HL-60/S4 treated with phorbol 12-myristate 13-acetate at 8.2 ng/mL for 4 days and 3 days (cell line): ENCODE measurements around the gene DRGX.

Experiments used
- in situ Hi-C: fragments of 300-500 bp; cut with MboI; formaldehyde crosslinking; loops from 2 replicates; pipeline ENCODE4 v1.15.0; 2022; ENCODE audit warnings: low sequenced_read_pairs

DRGX gene

GRCh38 chr10:49322371-49323170 is 73.3 kb downstream of the DRGX start:
- in situ Hi-C loops, result no loop called here

DNA sequence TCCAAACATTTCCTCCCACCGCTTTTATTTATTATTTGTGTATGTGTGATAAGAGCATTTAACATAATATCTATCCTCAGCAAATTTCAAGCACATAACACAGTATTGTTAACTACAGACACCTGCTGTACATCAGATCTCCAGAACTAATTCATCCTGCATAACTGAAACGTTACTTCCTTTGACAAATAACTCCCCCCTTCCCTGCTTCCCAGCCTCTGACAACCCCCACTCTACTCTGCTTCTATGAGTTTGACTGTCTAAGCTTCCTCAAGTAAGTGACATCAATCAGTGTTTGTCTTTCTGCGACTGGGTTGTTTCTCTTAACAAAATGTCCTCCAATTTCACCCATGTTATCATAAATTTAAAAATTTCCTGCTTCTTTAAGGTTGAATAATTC is 74.9 kb downstream of the DRGX start:
- in situ Hi-C loops, result no loop called here

DNA sequence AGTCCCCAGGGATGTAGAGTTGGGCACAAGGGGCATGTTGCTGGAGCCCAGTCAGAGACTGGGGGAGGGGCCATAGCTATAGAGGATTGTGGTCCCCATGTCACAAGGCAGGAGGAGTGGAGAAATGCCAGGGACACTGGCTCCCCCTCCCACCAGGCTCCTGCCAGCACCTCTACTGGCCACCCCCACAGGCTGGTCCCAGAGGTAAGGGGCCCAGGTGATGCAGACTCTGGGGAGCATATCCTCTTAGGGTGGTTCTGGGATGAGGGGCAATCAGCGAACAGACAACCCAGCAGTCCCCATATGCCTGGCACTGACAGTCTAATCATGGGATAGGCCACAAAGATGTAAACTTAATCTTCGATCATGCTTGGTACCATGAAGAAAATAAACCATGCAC is 75.7 kb downstream of the DRGX start:
- in situ Hi-C loops, result no loop called here

DNA sequence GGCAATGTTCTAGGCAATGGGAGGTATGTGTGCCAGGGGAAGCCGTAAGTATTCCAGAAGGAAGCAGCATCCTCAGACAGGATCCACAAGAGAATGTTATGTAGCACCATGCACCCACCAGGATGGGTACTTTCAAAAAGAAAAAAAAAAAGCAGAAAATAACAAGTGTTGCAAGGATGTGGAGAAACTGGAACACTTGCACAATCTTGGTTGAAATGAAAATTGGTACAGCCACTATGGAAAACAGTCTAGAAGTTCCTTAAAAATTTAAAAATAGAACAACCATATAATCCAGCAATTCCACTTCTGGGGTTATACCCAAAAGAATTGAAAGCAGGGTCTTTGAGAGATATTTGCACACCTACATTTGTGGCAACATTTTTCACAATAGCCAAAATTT is 76.7 kb downstream of the DRGX start:
- in situ Hi-C loops, result no loop called here

- in situ Hi-C loops, result no loop called here
Measured at GRCh38 chr10:49318755-49319154, 77.1 kb downstream of the DRGX start.

- in situ Hi-C loops, result no loop called here
Measured at GRCh38 chr10:49318028-49318427, 77.9 kb downstream of the DRGX start.

- in situ Hi-C loops, result no loop called here
Measured at GRCh38 chr10:49314806-49315205, 81.1 kb downstream of the DRGX start.
